GM20431 (cell line): ENCODE measurements around the gene SLC24A1.

Source experiments
- in situ Hi-C: fragments of 300-500 bp; cut with MseI, MboI; formaldehyde crosslinking; loops from one replicate; pipeline ENCODE4 v1.15.0; 2020; ENCODE audit warnings: low sequenced_read_pairs; ENCODE audit not compliant: unreplicated experiment

The SLC24A1 gene

GRCh38 chr15:65621638-65622037 lies at the start of gene SLC24A1:
TSS of gene SLC24A1 (plus strand) at chr15:65621938. CDS start at chr15:65624081, 2,143 bp downstream.
- in situ Hi-C loops = no loop called here

DNA sequence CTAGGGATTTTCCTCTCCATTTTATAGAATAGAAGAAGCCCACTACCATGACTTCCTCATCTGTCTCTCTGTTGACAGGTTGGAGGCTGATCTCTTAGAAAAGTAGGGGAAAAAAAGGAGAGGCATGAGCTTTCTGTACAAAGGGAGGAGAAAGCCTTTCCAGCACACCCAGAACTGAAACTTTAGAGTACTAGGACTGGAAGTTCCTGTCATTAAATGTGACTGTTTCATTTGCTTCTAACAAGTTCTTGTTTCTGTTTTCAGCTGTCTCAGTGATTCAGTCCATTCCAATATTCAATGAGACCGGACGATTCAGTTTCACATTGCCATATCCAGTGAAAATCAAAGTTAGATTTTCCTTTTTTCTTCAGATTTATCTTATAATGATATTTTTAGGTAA lies 49.8 kb upstream of the SLC24A1 start:
- in situ Hi-C loops = no loop called here

GRCh38 chr15:65576664-65577063 lies 45.1 kb upstream of the SLC24A1 start:
- in situ Hi-C loops = no loop called here

GRCh38 chr15:65577129-65577996 lies 44.4 kb upstream of the SLC24A1 start:
- in situ Hi-C loops = no loop called here

GRCh38 chr15:65578904-65579728 lies 42.6 kb upstream of the SLC24A1 start:
- in situ Hi-C loops = no loop called here

GRCh38 chr15:65579762-65580161 lies 42.0 kb upstream of the SLC24A1 start:
- in situ Hi-C loops = no loop called here

GRCh38 chr15:65580287-65580686 lies 41.5 kb upstream of the SLC24A1 start:
- in situ Hi-C loops = no loop called here

DNA sequence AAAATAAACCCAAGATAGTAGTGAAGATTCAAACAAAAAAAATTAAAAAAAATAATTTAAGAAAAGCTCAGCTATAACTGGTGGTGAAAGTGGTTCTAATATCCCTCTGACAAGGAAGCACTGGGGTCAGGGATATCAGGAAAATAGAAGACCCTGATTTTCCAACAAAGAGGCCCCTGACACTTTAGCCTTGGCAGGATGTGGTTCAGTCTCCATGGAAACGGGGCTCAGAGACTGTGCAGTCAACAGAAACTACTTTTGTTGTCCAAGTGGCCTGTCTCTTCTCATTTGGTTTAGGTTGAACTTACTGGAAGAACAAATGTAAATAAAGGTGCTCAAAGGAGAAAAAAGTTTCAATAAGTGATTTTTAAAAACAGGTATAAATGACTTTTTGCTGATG lies 38.0 kb upstream of the SLC24A1 start:
- in situ Hi-C loops = no loop called here

GRCh38 chr15:65584241-65584640 lies 37.5 kb upstream of the SLC24A1 start:
- in situ Hi-C loops = no loop called here

GRCh38 chr15:65587094-65587493 lies 34.6 kb upstream of the SLC24A1 start:
- in situ Hi-C loops = no loop called here

DNA sequence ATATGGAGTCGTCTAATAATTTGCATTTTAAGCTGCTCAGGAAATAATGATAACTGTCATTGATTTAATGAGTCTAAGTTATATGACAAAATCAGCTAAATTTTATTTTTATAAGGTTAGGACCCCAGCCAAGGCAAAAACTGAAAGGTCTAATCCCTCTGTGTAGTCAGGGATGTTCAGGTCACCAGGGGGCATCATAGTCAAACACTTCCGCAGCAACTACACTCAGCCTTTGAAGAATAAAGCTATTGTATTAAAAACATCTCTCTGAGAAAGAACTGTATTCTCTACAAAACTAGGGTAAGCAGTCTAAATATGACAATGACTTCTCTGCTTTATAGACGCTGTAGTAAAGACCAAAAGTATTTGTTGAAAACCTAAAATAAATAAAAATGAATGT lies 25.8 kb upstream of the SLC24A1 start:
- in situ Hi-C loops = no loop called here

GRCh38 chr15:65598468-65598867 lies 23.3 kb upstream of the SLC24A1 start:
- in situ Hi-C loops = no loop called here

GRCh38 chr15:65599677-65600076 lies 22.1 kb upstream of the SLC24A1 start:
- in situ Hi-C loops = no loop called here

DNA sequence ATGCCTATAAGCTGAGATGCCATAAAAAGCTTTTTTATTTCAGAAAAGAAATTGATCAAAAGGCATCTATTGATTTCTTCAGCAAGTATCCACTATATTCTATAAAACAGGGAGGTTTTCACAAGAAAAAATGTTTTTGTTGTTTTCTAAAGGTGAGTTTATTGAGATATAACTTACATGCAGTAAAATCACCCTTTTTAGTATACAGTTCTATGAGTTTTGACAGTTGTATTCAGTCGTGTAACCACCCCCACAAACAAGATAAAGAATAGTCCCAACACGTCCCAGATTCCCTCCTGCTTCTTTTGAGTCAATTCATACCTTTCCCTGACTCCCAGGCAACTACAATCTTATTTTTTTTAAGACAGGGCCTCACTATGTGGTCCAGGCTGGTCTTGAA lies 18.6 kb upstream of the SLC24A1 start:
- in situ Hi-C loops = no loop called here

- in situ Hi-C loops = no loop called here
Observed at GRCh38 chr15:65603559-65603958, 18.2 kb upstream of the SLC24A1 start.

GRCh38 chr15:65610871-65611718 lies 10.6 kb upstream of the SLC24A1 start, which contains the start of gene INTS14:
TSS of gene INTS14 (minus strand) at chr15:65611131. CDS start at chr15:65607380, 3,751 bp downstream.
- in situ Hi-C loops = no loop called here

DNA sequence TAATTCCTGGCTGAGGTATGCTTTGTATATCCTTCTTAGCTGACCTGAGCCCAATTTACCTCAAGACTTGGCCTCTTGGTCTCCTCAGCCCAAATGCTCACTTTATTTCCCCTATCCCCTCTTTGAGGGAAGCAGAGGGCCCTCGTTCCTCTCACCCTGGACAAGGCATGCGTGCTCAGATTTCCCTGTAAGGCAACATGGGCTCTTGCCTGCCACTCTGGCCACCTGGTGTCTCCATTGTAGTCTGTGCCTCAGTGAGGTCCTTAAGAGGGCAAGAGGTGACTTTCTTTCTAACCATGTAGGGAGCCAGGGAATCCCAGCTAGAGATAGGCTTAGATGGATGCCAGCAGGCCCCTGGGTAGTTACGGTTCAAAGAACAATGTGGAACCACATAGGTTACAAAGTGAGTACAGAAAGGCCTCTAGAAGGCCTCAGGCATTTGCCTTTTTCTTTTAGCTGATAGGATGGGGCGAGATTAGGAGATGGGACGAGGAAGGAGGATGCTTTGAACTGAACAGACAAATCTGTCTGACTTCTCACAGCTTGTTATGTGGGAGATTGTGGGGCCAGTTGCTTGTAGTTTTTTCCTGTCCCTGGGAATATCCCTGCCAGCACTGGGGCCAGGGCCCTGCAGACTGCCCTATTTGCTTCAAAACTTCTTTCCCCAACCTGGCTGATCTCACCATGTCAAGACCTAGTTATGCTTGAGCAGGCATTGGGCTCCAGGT lies 9.7 kb upstream of the SLC24A1 start:
- in situ Hi-C loops = no loop called here

GRCh38 chr15:65612616-65612946 lies 9.2 kb upstream of the SLC24A1 start:
- in situ Hi-C loops = no loop called here

GRCh38 chr15:65612949-65613744 lies 8.6 kb upstream of the SLC24A1 start:
- in situ Hi-C loops = no loop called here
